NCI-H748 (cell line): ENCODE data around the gene SFI1.
"Not testable (repeated sequence)": the region's sequence is repeated elsewhere in the genome, so short reads cannot be mapped to it uniquely, and the experiment has no call there.

Experiments
- DNase-seq: peaks from one replicate; lab custom pipeline; 2025; ENCODE audit not compliant: unreplicated experiment; lab: John Stamatoyannopoulos, UW

The SFI1 gene

DNA sequence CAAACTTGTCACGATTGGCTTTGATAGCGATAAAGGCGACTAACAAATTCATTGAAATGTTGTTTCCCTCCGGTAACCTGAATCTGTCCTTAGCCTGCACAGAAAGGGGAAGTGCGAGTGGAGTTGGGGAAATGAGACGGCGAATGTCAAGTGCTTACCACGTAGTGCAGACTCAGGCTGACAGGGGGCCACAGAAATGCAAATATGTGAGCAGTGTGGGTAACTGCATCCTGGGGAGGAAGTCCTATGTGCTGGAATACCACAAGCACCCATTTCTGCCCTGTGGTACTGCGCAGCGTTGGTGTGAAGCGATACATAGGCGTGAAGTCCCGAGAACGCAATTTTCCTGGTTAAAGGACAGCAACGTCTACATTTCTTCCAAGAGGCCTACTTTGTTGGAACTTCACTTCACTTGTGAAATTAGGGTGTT is 5.8 kb upstream of the SFI1 start:
- DNase-seq, result peak; percentile 31

DNA sequence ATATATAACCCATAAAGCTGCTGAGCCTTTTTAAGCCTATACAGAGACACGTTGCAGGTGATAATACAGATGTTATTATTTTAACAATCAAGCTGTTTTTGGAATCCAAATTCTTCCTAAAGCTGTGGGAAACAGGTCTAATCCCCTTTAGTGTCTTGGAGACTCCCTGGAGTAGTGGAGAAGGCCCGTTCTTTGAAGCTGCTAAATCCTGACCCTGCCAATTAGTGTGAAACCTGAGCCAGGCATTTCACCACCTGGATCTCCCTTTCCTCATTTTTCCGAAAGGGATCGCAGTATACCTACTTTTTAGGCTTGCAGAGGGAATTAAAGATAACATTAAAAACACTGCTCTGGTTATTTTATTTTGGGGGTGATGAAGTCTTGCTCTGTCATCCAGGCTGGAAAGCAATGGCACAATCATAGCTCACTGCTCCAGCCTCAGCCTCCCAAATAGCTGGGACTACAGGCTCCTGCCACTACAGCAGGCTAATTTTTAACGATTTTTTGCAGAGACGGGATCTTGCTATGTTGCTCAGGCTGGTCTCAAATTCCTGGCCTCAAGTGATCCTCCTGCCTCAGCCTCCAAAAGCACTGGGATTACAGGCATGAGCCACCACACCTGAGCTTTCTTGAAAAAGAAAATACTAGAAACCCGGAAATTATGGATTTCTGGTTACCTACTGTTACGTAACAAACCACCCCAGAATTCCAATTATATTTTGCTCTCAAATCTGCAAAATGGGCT is 4.9 kb upstream of the SFI1 start:
- DNase-seq, result no peak

DNA sequence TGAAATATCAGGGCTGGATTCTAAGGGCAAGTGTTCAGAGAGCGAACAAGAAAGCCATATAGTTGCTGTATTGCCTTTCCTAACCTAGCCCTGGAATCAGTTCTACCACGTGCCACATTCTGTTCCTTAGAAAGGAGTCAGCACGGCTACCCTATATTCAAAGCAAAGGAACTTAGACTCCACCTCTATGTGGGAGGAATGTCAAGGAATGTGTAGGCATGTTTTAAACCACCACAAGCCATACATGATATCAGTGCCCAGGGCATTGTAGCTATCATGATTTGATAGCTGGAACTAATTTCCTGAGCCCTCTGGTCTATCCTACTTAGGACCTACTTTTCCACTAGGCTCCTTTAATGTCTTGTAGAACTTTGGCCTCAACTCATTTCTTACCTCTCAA is 4.2 kb upstream of the SFI1 start:
- DNase-seq, result no peak

DNA sequence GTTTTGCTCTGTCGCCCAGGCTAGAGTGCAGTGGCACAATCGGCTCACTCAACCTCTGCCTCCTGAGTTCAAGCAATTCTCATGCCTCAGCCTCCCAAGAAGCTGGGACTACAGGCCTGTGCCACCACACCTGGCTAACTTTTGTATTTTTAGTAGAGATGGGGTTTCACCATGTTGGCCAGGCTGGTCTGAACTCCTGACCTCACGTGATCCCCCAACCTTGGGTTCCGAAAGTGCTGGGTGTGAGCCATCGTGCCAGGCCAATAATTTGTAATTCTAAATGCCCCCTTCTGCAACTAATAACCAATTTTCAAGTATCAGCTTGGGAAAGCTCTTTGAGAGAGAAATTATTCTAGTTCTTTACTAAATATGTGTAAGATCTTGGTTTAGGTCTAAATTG is 3.0 kb upstream of the SFI1 start:
- not testable (repeated sequence) for DNase-seq

DNA sequence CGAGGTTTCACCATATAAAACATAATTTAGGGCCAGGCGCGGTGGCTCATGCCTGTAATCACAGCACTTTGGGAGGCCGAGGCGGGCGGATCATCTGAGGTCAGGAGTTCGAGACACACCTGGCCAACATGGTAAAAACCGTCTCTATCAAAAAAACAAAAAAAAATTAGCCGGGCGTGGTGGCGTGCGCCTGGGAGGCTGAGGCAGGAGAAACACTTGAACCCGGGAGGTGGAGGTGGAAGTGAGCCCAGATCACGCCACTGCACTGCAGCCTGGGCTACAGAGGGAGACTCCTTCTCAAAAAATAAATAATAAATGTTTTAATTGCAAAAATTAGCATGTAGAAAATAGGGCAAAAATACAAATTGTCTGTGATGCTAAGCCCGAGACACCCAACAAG is 993 bp upstream of the SFI1 start:
- no peak for DNase-seq

DNA sequence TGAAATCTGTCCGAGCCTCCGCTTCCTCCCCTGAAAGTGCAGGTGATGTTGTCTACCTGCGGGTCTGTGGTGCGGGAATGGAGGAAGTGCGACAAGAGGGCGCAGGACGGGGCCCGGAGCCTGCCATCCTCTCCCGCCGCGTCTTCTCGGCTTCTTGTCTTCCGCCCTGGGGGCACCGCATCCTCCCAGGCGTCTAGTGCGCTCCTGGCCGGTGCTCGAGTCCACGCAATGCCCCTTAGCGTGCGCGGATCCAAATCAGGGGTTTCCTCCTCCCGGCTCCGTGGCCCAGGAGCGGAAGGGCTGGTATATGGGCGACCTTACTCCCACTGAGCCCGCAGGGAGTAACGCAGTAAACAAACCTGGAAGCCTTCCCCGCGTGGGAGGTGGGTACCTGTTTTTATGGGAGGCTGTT is 405 bp downstream of the SFI1 start:
- DNase-seq, result peak; percentile 47

DNA sequence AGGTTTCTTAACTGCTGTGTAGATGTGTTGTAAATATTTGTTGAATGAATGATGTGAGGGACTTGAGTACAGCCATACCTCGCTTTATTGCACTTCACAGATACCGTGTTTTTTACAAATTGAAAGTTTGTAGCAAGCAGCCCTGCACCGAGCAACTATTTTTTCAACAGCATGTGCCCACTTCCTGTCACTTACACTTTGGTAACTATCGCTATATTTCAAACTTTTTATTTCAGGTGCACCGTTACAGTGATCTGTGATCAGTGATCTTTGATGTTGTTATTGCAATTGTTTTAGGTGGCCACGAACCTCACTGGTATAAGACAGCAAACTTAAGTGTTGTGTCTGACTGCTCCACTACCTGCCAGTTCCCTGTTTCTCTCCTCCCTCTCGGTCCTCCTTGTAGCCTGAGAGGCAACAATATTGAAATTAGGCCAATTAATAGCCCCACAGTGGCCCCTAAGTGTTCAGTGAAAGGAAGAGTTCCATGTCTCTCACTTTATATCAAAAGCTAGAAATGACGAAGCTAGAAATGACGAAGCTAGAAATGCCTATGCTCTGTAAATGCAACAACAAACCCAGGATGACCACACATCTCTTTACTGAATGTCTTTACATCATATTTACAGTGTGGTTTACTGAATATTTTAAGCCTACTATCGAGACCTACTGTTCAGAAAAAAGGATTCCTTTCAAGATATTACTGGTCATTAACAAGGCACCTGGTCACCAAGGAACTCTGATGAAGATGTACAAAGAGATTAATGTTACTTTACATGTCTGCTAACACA is 1.0 kb downstream of the SFI1 start:
- no peak for DNase-seq

DNA sequence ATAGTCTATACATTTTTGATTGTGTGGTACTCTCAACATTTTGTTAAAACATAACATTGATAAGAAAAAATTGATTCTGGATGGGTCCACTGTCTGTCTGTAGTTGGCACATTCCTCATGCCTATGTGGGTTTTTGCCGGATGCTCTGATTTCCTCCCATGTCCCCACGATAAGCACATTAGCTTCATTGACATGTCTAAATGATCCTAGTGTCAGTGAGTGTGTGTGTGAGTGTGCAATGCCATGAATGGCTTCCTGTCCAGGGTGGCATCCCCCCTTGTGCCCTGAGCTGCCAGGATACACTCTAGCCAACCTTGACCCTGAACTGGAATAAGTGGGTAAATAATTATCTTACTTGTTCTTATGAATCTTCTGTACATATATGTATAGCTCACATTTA is 5.4 kb downstream of the SFI1 start:
- DNase-seq, result no peak

DNA sequence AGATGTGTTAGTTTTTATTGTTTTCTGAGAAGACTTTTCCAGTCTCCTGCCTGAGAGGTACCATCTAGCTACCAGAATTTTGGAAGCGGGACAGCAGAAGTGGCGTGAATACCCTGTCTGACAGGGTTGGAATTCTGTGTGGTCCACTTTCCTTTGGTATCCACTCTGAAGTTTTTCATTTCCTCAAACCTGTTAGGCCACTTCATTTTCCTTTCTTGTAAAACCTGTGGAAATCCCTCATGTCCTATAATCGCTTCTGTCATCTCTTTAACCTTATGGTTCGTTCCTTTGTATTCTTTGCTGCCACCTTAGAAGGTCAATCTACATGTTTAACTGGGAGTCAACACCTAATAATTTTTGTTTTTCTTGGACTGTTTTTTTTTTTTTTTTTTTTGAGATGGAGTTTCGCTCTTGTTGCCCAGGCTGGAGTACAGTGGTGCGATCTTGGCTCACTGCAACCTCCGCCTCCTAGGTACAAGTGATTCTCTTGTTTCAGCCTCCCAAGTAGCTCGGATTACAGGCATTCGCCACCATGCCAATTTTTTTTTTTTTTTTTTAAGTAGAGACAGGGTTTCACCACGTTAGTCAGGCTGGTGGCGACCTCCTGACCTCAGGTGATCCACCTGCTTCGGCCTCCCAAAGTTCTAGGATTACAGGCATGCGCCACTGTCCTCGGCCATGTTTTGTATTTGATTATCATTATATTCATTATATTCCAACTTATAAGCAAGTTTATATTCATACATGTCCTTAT is 7.1 kb downstream of the SFI1 start:
- no peak for DNase-seq

DNA sequence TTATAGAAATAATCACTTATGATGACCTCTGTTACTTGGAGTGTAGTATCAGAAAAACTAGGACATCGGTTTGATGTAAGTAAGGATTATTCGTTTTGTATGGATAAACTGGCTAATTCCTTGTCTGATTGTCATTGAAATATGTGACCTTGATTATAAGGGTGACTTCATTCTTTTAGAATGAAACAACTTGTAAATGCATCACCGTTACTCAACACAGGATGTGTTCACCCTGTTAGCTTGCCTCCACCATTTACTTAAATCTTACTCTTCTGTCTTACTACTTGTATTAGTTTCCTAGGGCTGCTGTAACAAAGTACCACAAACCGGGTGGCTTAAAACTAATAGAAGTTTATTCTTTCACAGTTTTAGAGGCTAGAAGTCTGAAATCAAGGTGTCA is 7.9 kb downstream of the SFI1 start:
- DNase-seq, result no peak

DNA sequence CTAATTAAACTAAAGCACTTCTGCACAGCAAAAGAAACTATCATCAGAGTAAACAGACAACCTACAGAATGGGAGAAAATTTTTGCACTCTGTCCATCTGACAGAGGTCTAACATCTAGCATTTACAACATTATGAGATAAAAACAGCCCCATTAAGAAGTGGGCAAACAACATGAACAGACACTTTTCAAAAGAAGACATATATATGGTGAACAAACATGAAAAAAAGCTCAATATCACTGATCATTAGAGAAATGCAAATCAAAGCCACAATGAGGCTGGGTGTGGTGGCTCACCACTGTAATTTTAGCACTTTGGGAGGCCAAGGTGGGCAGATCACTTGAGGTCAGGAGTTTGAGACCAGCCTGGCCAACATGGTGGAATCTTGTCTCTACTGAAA is 11.2 kb downstream of the SFI1 start:
- not testable (repeated sequence) for DNase-seq

DNA sequence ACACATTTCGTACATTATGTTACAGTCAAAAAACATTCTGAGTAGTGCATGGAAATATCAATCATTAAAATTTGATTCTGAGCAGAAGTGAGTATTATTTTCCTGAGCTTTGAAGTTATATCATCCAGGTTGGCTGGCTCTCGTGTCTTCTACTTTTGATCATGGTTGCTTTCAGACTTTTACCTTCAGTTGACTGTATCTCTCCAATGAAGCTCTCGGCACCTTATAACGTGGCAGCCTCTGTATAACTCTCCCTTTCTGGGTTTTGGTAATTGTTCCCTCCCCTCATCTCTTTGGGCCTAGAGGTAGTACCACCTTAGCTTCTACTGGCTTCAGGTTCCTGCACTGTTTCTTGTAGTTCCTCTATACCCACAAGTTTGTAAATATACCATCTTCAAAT is 12.2 kb downstream of the SFI1 start:
- DNase-seq, result no peak

DNA sequence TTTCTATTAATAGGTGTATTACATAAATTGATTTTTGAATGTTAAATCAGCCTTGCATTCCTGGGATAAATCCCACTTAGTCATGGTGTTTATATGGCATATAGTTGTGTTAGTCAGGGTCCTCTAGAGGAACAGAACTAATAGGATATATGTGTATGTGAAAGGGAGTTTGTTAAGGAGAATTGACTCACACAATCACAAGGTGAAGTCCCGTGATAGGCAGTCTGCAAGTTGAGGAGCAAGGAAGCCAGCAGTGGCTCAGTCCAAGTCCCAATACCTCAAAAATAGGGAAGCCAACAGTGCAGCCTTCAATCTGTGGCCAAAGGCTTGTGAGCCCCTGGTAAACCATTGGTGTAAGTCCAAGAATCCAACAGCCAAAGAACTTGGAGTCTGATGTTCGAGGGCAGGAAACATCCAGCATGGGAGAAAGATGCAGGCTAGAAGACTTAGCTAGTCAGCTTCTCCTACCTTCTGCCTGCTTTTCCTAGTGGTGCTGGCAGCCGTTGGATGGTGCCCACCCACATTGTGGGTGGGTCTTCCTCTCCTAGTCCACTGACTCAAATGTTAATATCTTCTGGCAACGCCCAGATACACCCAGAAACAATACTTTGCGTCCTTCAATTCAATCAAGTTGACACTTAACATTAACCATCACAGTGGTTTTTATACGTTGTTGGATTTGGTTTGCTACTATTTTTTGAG is 12.9 kb downstream of the SFI1 start:
- no peak for DNase-seq

DNA sequence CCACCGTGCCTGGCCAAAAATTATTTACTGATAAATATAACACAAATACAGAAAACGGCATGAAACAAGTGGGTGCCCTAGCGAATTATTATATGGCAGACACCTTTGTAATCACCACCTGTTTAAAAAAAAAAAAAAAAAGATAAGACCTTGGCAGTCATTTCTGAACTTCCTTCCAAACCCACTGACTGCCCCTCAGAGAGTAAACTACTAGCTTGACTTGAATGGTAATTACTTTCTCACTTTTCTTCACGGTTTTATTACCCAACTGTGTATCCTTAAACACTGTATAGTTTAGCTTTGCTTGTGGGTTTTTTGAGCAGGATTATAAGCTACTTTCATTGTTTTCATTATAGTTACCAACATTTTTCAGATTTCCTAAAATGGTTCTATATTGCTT is 23.7 kb downstream of the SFI1 start:
- no peak for DNase-seq

DNA sequence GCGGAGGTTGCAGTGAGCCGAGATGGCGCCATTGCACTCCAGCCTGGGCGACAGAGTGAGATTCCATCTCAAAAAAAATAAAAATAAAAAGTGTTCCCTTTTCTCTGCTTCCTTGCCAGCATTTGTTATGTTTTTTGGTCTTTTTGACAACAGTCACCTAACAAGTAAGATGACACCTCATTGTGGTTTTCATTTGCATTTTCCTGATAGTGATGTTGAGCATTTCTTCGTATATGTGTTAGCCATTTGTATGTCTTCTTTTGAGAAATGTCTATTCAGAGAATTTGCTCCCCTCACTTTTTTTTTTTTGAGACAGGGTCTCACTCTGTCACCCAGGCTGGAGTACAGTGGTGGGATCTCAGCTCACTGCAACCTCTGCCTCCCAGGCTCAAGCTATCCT is 27.8 kb downstream of the SFI1 start:
- not testable (repeated sequence) for DNase-seq

DNA sequence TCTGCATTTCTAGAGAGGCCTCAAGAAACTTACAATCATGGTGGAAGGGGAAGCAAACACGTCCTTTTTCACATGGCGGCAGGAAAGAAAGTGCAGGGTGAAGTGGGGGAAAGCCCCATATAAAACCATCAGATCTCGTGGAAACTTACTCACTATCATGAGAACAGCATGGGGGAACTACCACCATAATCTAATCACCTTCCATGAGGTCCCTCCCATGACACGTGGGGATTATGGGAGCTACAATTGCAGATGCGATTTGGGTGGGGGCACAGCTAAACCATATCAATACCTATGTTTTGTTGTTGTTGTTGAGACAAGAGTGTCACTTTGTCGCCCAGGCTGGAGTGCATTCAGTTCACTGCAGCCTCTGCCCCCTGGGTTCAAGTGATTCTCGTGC is 29.9 kb downstream of the SFI1 start:
- no peak for DNase-seq

DNA sequence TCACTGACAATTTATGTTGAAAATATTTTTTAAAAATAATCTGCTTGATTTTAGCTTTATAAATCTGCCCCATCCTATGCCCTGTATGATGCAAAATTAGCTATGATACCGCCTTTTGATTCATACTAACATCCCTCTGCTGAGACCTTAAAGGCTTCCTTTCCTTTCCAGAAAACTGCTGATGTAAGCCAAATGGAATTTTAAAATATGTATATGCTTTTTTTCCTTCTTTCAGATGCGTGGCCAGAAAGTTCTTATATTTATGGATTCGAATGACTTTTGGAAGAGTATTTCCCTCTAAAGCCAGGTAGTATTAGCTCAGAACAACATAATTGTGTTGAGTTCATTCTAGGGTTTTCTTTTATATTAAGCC is 34.5 kb downstream of the SFI1 start:
- no peak for DNase-seq

DNA sequence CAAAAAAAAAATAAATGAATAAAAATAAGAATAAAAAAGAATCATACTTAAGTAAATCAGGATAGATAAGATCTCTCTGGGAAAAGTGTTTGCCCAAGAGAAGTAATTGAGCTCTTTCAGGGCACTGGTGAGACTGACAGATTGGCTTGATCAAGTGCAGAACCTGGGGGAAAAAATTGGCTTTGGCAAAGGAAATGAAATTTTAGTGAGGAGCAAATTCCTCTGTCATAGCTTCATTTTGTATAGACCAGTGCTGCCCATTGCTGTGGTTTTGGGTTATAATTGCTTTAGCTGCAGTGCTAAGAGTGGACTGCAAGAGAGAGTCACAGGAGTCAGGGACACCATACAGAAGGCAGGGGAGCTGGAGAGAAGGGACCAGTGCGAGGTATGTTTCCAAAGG is 35.7 kb downstream of the SFI1 start:
- DNase-seq, result no peak

DNA sequence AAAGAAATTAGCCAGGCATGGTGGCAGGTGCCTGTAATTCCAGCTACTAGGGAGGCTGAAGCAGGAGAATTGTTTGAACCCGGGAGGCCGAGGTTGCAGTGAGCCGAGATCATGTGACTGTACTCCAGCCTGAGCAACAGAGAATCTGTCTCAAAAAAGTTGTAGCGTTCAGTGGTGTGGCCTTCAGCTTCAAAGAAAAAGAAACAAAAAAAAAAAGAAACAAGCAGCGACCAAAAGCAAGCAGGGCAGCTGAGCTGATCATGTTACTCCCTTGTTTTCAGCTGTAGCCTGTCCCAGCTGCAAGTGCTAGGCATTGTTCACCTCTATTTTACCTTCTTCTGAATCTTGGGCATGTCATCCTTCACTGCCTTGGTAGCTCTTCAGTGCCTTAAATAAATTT is 37.0 kb downstream of the SFI1 start:
- DNase-seq, result no peak

DNA sequence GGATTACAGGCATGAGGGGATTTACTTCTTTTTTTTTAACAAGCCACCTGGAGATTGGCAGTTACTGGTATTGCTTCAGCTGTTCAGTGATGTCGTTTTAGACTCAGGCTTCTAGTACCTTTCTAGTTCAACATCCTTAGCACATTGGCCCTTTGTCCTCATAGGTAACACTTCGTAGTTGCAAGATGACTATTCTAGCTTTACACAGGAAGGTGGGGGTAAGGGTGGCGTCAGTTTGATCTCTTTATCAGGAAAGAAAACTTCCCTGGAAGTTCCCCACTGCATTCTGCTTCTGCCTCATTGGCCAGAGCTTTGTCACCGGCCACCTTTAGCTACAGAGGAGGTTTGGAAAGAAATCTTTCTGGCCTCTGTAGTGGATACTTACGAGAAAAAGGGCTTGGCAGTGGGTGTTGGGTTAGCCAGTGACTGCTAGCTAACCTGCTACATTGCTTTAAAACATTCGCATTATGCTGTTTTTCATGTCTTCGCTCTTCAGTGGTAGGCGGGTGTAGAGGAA is 40.7 kb downstream of the SFI1 start:
- no peak for DNase-seq

DNA sequence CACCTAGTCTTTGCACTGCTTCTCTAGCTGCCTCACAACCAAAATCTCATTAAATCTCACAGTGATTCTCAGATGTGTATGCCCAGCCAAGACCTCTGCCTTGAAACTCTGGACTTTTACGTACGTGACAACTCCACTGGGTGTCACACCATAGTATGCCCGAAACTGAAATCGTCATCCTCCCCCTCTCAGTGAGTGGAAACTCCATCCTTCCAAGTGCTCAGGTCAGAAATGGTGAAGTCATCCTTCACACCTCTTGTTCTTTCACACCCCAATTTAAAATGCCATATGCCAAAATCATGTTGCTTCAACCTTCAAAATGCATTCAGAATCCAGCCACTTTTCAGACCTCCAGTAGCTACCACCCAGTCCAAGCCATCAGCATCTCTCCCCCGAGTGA is 42.5 kb downstream of the SFI1 start:
- DNase-seq, result no peak
